Bronchial epithelial cell (primary cell): ENCODE results near the gene STT3A. TPM values are rescaled to one million over a fixed set of nuclear protein-coding genes. Genes with fewer than 3 reads are reported as not detected.

Experiments
- DNase-seq: peaks from one replicate; pipeline ENCODE4 v3.0.0-alpha.2; 2010; ENCODE audit warnings: low read depth
- FAIRE-seq: peaks from 2 replicates; lab custom pipeline; 2011; peaks lifted over from hg19 to GRCh38; lab: Jason Lieb, UNC
- H3K27me3 ChIP-seq: 2 replicates; pipeline ENCODE4 v1.5.1; 2011; ENCODE audit warnings: low read length; ENCODE audit not compliant: control insufficient read depth, insufficient read depth
- H3K36me3 ChIP-seq: 2 replicates; pipeline ENCODE4 v1.5.1; 2011; ENCODE audit warnings: low read length; ENCODE audit not compliant: control insufficient read depth, insufficient read depth
- H3K4me3 ChIP-seq: 2 replicates; pipeline ENCODE4 v1.5.1; 2011; ENCODE audit warnings: mild to moderate bottlenecking, low read depth, low read length, control low read depth
- total RNA-seq: library from RNA; depleted of rRNA; stranded (reverse); fragments of >200 nt; gene quantifications from 2 replicates; pipeline ENCODE4 v1.2.1, GENCODE V29; 2014
- TF ChIP-seq, protein P1 (sequence below): IDR thresholded peaks from 2 replicates; pipeline ENCODE4 v1.5.1; 2011; ENCODE audit warnings: mild to moderate bottlenecking, moderate library complexity, low read length, control low read depth, inconsistent platforms; ENCODE audit not compliant: insufficient read depth, severe bottlenecking

Gene STT3A
- total RNA-seq, 1 donor from 2014 or later, result 124 TPM

DNA sequence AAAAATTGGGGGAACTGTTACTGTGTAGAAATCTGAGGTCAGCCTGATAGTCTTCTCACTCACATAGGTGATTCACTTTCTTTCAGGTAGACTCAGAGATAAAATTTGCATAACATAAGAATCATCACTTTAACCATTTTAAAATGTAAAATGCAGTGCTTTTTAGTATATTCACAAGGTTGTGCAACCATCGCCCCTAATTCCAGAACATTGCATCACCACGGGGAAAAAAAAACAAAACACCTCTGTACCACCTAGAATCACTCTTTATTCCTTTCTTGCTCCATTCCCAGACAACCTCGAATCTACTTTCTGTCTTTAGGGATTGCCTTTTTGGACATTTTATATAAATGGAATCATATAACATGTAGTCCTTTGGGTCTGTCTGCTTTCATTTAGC, 53.2 kb downstream of the STT3A start:
- H3K4me3 ChIP-seq, result no peak overlapping the region
- H3K27me3 ChIP-seq, result no peaks in the 10 kb centered on the region
- TF ChIP-seq, protein P1, sequence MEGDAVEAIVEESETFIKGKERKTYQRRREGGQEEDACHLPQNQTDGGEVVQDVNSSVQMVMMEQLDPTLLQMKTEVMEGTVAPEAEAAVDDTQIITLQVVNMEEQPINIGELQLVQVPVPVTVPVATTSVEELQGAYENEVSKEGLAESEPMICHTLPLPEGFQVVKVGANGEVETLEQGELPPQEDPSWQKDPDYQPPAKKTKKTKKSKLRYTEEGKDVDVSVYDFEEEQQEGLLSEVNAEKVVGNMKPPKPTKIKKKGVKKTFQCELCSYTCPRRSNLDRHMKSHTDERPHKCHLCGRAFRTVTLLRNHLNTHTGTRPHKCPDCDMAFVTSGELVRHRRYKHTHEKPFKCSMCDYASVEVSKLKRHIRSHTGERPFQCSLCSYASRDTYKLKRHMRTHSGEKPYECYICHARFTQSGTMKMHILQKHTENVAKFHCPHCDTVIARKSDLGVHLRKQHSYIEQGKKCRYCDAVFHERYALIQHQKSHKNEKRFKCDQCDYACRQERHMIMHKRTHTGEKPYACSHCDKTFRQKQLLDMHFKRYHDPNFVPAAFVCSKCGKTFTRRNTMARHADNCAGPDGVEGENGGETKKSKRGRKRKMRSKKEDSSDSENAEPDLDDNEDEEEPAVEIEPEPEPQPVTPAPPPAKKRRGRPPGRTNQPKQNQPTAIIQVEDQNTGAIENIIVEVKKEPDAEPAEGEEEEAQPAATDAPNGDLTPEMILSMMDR, result no peak
- DNase-seq, result no peak
- no peaks in the 10 kb centered on the region for H3K36me3 ChIP-seq
- no peak for FAIRE-seq

DNA sequence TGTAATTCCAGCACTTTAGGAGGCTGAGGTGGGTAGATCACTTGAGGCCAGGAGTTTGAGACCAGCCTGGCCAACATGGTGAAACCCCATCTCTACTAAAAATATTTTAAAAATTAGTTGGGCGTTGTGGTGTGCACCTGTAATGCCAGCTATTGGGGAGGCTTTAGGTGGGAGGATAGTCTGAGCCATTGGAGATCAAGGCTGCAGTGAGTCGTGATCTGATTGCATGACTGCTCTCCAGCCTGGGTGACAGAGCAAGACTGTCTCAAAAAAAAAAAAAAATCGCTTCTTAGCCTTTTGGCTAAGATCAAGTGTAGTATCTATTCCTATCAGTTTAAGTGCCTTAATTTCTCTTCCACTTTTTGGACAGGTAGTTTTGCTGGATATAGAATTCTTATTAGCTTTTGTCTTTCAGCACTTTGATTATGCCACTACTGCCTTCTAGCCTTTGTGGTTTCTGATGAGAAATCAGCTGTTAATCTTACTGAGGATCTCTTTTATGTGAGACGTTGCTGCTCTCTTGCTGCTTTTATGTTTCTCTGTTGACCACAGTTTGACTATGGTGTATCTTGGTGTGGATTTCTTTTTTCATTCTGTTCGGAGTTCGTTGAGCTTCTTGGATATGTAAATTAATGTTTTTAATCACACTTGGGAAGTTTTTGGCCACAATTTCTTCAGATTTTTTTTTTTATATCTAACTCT, 57.0 kb downstream of the STT3A start:
- Histone ChIP-seq H3K4me3 (no peak overlapping the region), H3K36me3 (no peaks in the 10 kb centered on the region), H3K27me3 (no peaks in the 10 kb centered on the region)
- TF ChIP-seq, protein P1, result no peak
- DNase-seq, result no peak
- FAIRE-seq, result no peak

DNA sequence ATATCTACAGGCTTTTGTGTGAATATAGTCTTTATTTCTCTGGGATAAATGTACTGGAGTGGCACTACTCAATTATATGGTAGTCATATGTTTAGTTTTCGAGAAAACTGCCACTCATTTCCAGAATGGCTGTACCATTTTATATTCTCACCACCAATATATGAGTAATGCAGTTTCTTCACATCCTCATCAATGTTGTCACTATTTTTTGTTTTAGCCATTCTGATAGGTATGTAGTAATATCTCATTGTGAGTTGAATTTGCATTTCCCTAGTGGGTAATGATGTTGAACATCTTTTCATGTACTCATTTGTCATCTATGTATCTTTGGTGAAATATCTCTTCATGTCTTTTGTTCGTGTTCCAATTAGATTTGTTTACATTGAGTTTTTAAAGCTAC, 70.0 kb downstream of the STT3A start:
- DNase-seq, result no peak
- Histone ChIP-seq H3K27me3 (no peaks in the 10 kb centered on the region), H3K4me3 (no peak overlapping the region), H3K36me3 (no peaks in the 10 kb centered on the region)
- TF ChIP-seq, protein P1, result no peak
- FAIRE-seq, result no peak

DNA sequence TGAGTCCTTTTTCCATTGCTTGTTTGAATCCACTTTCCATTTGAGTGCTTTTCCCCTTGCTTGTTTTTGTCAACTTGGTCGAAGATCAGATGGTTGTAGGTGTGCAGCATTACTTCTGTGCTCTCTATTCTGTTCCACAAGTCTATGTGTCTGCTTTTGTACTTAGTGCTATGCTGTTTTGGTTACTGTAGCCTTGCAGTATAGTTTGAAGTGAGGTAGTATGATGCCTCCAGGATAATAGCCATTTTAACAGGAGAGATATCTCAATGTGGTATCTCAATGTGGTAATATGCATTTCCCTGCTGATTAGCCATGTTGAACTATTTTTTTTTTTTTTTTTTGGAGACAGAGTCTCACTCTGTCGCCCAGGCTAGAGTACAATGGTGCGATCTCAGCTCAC, 71.3 kb downstream of the STT3A start:
- no peaks in the 10 kb centered on the region for H3K27me3 ChIP-seq
- TF ChIP-seq, protein P1, result no peak
- DNase-seq, result no peak
- no peak overlapping the region for H3K4me3 ChIP-seq
- FAIRE-seq, result no peak
- H3K36me3 ChIP-seq, result no peaks in the 10 kb centered on the region

DNA sequence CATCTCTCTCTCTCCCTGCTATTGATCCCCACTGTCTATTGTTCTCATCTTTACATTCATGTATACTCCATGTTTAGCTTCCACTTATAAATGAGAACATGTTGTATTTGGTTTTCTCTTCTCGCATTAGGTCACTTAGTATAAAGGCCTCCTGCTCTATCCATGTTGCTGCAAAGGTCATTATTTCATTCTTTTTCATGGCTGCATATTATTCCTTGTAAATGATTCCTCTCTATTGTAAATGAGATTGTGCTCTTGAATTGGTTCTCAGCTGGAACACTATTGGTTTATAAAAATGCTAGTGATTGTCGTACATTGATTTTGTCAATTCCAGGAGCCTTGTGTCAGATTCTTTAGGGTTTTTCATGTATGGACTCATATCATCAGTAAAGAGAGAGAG, 74.5 kb downstream of the STT3A start:
- no peak for DNase-seq
- H3K36me3 ChIP-seq, result no peaks in the 10 kb centered on the region
- TF ChIP-seq, protein P1, result no peak
- H3K27me3 ChIP-seq, result no peaks in the 10 kb centered on the region
- no peak overlapping the region for H3K4me3 ChIP-seq
- no peak for FAIRE-seq

DNA sequence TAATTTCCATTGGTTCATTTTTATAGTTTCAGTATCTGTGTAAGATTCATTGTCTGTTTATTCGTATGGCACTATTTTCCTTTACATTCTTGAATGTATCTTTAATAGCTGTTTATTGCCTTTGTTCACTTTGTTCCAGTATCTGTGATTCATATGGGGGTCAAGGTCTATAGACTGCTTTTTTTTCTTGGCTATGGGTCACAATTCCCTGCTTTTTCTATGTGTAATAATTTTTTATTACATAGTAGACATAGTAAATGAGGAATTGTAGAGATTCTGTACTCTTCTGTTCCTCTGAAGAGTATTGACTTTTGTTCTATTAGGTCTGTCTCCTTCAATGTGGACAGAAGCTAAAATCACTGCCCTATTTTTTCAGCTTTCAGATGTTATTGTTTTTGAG, 77.5 kb downstream of the STT3A start:
- no peak for DNase-seq
- H3K36me3 ChIP-seq, result no peaks in the 10 kb centered on the region

More for the DNA sequence above, 77.5 kb downstream of the STT3A start:
- TF ChIP-seq, protein P1, result no peak
- no peak for FAIRE-seq
- Histone ChIP-seq H3K27me3 (no peaks in the 10 kb centered on the region), H3K4me3 (no peak overlapping the region)
